ENCODE measurements around the gene TRIM66. TPM values are rescaled to one million over a fixed set of nuclear protein-coding genes. Genes with fewer than 3 reads are reported as not detected.

Gene TRIM66
- total and polyA plus RNA-seq, 4 donors: 1.6 to 14.3 (median 2.5) TPM

- no peak overlapping the region for H3K9ac ChIP-seq (ENCODE audit: low read depth in 1 of 2, low read length in 2 of 2)
- no peak overlapping the region for H3K27ac ChIP-seq (ENCODE audit: low read depth in 1 of 2, low read length in 2 of 2)
- H3K36me3 ChIP-seq (ENCODE audit: control insufficient read depth in 4 of 4, insufficient read depth in 3 of 4, low read depth in 1 of 4, low read length in 3 of 4): no peaks in the 10 kb centered on the region
- TF ChIP-seq TAF1 (conservative IDR thresholded peaks at IDR 0.05) (no peak), FOXA2 (IDR thresholded peaks at IDR 0.05) (no peak), REST (IDR thresholded peaks at IDR 0.05) (no peak), MAX (IDR thresholded peaks at IDR 0.05) (no peak), SP1 (IDR thresholded peaks at IDR 0.05) (no peak), RAD21 (IDR thresholded peaks at IDR 0.05) (no peak), JUND (IDR thresholded peaks at IDR 0.05) (no peak), FOXA1 (IDR thresholded peaks at IDR 0.05) (no peak), ZBTB33 (IDR thresholded peaks at IDR 0.05) (no peak), EGR1 (IDR thresholded peaks at IDR 0.05; ENCODE audit: low read depth in 2 of 2) (no peak), HNF4A (conservative IDR thresholded peaks at IDR 0.05) (no peak), GABPA (IDR thresholded peaks at IDR 0.05 in 1 of 2, conservative IDR thresholded peaks at IDR 0.05 in 1 of 2) (no peak), YY1 (IDR thresholded peaks at IDR 0.05) (no peak), CTCF (IDR thresholded peaks at IDR 0.05; ENCODE audit: low read depth, low read length, missing input control) (no peak), ATF3 (IDR thresholded peaks at IDR 0.05) (no peak), HNF4G (IDR thresholded peaks at IDR 0.05) (no peak)
- H3K4me1 ChIP-seq (ENCODE audit: control insufficient read depth in 4 of 4, insufficient read depth in 4 of 4, low read length in 3 of 4): peaks cover 3 to 6% (median 4%) of the 10 kb centered on the region in 4 donors
- H3K4me3 ChIP-seq (ENCODE audit: low read depth in 1 of 3, low read length in 3 of 3): peak overlapping the region in 1 of 3 donors; percentile 62
- H3K27me3 ChIP-seq (ENCODE audit: control insufficient read depth in 4 of 4, insufficient read depth in 4 of 4, low read length in 3 of 4): peaks cover 0 to 9% (median 2%) of the 10 kb centered on the region in 4 donors
- H3K9me3 ChIP-seq (ENCODE audit: control insufficient read depth in 4 of 4, low read length in 3 of 4): no peaks in the 10 kb centered on the region
- DNase-seq (ENCODE audit: low spot score): no peak
- WGBS: 24% methylated on average over 7 of the region's 7 CpGs
Measured at GRCh38 chr11:8593455-8593854, 89.0 kb downstream of the TRIM66 start.

GRCh38 chr11:8587915-8588314 is 94.5 kb downstream of the TRIM66 start:
- H3K9me3 ChIP-seq (ENCODE audit: control insufficient read depth in 4 of 4, low read length in 3 of 4): peaks cover 0 to 4% (median 0%) of the 10 kb centered on the region in 4 donors
- H3K27ac ChIP-seq (ENCODE audit: low read depth in 1 of 2, low read length in 2 of 2): no peak overlapping the region
- TF ChIP-seq RXRA (IDR thresholded peaks at IDR 0.05) (no peak), JUND (IDR thresholded peaks at IDR 0.05) (no peak), NR2F2 (IDR thresholded peaks at IDR 0.05) (no peak)
- no peak overlapping the region for H3K9ac ChIP-seq (ENCODE audit: low read depth in 1 of 2, low read length in 2 of 2)
- H3K27me3 ChIP-seq (ENCODE audit: control insufficient read depth in 4 of 4, insufficient read depth in 4 of 4, low read length in 3 of 4): no peaks in the 10 kb centered on the region
- no peak for DNase-seq (ENCODE audit: low spot score)
- H3K4me1 ChIP-seq (ENCODE audit: control insufficient read depth in 4 of 4, insufficient read depth in 4 of 4, low read length in 3 of 4): no peaks in the 10 kb centered on the region
- H3K4me3 ChIP-seq (ENCODE audit: low read depth in 1 of 3, low read length in 3 of 3): no peak overlapping the region
- no peaks in the 10 kb centered on the region for H3K36me3 ChIP-seq (ENCODE audit: control insufficient read depth in 4 of 4, insufficient read depth in 3 of 4, low read depth in 1 of 4, low read length in 3 of 4)

All from liver (tissue), 9 donors.